Astrocyte of the hippocampus (primary cell): ENCODE data around the gene HP1BP3.
"Not testable (repeated sequence)": the region's sequence is repeated elsewhere in the genome, so short reads cannot be mapped to it uniquely, and the experiment has no call there.

ENCODE experiments used
- DNase-seq: peaks from one replicate; pipeline ENCODE4 v3.0.0; 2011; ENCODE audit warnings: low read depth, low spot score

Gene HP1BP3

GRCh38 chr1:20727746-20728316, 59.3 kb downstream of the HP1BP3 start:
- DNase-seq: no peak

- DNase-seq: no peak
Measured at GRCh38 chr1:20726932-20727745, 60.0 kb downstream of the HP1BP3 start.

DNA sequence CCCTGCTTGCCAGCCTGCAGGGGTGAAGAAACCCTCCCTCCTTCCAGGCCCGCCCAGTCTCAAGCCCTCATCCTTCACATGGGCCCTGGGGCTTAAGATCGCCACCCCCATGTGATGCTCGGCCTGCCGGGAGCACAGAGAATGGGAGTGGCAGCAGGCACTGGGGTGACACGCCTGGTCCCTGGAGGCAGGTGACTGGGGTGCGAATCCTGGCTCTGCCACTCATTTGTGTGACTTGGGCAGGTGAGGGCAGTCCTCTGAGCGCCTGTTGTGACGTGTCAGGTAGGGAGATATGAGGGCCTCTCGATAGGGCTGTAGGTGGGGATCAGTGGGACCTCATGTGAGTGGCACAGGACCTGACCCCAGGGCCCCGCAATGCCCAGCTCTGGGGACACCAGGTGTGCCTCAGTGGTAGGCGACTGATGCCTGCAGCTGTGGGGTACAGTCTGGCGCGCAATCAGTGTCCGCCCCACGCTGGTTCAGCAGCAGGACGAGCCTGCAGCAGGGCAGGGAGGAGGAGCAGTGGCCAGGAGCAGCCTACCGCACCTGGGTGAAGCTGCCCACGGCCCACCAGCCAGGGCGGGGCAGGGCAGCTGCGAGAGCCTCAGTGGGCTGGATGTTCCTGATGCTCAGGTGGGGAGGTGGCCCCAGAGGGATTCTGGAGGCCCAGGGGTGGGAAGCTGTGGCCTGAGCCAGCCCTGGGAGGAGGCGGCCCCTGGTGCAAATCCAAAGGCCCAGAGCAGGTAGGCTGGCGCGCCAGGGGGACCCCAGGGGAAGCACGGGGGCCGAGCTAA, 60.8 kb downstream of the HP1BP3 start:
- DNase-seq: no peak

- DNase-seq: peak; percentile 55
Measured at GRCh38 chr1:20725189-20726117, 61.7 kb downstream of the HP1BP3 start.

DNA sequence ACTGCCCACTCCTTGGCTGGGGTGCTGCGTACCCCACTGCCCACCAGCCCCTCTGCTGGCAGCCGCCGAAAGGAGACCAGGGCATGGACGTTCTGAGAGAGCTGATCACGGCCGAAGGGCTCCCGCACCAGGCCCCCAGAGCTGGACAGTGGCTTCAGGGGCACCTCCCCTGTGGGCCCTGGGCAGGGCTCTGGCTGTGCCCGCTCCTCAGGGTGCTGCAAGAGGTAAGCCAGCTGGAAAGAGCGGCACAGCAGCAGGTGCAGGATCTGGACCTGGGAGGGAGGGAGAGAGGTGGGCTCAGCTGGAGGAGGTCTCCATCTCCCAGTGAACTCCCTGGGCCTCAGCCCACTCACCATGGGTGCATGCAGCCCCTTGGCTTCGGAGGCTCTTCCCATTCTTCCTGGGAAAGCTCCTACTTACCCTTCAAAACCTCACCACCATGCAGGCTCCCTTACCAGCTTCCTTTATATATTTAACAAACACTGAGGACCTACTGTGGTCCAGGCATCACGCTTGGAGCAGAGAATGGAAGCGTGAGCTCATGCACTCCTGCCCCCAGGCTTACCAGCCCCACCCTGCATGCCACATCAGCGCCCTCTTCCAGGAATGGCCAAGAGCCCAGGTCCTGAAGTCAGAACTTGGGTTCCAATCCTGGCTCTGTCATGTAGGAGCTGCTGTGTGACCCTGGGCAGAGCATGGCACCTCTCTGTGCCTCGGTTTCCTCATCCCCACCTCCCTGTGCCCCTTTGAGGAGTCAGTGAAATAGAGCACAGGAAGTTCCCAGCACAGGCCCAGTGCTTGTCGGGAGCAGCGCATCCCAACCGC, 62.5 kb downstream of the HP1BP3 start:
- no peak for DNase-seq

GRCh38 chr1:20723537-20724363, 63.4 kb downstream of the HP1BP3 start:
- no peak for DNase-seq

- no peak for DNase-seq
Measured at GRCh38 chr1:20723159-20723536, 64.0 kb downstream of the HP1BP3 start.

DNA sequence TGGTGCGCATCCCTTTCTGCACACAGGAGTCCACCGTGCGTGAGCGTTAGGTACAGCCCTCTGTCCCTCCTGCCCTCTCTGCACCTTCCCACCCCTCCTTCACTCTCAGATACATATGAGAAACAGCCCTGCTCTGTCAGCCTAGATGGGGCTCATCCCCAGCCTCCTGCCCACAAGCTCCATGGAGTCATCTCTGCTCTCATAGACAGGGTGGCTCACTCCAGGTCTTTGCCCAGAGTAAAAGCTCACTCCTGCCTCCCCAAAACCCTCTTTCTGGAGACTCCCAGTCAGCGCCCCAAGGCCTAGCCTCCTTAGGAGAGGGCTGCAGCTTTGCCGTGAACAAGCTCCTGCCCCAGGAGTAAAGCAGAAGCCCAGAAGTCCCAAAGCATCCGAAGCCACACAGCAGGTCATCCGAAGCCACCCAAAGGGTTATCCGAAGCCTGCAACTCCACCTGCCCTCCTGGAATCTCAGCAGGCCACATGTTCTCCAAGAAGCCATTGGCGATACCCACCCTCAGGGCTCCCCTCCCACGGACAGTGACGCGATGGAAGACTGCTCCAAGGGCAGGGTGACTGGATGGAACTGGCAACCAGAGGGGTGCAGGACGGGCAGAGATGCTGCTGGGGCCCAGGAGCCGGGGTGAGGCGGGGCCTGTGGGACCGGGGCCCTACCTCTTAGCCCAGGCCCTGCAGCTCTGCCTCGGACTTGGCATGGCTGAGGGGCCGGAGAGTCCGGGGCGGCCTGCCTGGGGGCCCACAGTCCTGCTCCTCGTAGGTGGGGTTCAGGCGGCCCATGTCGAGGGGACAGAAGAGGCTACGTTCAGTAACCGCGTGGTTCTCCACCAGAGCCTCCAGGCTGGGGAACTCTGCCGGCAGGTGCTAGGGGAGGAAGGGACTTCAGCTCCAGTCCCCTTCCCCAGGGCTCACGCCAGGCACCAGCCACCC, 65.7 kb downstream of the HP1BP3 start:
- no peak for DNase-seq

DNA sequence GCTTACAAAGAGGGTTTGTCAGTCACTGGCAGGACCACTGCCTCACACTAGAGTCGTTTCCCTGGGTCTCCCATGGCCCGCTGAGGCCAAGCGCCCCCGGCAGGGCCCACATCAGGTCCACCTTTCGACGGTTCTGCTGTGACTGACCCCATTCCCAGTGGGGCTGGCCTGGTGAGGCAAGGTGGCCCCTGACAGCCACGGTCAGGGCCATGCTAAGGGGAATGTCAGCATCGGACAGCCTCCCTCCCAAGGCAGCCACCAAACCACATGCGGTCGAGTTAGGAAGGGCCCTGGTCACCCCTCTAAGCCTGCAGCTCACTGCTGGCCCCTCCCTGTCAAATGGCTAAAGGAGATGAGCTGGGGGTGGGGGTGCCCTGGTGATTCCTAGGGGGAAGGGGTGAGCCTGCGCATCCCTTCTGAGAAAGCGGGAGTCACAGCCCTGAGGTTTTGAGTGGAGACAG, 66.4 kb downstream of the HP1BP3 start:
- no peak for DNase-seq

DNA sequence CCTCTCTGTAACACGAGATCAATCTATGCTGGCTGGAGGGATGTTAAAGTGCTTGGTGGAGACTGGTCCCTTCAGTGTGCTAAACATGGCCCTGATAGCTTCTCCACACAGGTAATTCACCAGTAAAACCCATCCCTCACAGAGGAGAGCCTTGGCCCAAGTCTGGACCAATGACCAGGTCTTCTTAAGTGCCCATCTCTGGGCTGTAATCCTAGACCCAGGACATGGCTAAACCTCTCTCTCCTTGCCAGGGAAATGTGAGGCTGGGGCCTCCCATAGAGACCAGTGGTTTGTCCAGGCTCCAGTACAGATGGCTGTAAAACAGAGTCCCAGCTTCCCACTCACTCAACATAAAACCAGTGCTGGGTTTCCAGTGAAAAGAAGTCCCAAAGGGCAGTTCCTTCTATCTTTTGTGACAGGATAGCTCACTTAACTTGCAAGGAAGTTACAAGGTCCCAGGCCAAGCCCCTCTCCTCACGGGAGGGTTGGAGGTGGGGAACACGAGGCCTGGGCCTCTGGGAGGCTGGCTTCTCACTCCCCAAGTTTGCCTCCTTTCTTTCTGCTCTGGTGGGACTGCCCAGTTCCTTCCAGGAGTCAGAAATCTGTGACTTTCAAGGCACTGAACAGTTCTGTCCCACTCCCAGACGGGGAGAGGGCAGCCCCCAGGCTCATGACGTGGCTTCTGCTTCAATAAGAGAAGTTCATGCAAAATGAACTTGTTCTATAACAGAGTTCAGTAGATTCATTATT, 67.1 kb downstream of the HP1BP3 start:
- no peak for DNase-seq

- DNase-seq: no peak
Measured at GRCh38 chr1:20719261-20719660, 67.8 kb downstream of the HP1BP3 start.

- not testable (repeated sequence) for DNase-seq
Measured at GRCh38 chr1:20718343-20718882, 68.7 kb downstream of the HP1BP3 start.

DNA sequence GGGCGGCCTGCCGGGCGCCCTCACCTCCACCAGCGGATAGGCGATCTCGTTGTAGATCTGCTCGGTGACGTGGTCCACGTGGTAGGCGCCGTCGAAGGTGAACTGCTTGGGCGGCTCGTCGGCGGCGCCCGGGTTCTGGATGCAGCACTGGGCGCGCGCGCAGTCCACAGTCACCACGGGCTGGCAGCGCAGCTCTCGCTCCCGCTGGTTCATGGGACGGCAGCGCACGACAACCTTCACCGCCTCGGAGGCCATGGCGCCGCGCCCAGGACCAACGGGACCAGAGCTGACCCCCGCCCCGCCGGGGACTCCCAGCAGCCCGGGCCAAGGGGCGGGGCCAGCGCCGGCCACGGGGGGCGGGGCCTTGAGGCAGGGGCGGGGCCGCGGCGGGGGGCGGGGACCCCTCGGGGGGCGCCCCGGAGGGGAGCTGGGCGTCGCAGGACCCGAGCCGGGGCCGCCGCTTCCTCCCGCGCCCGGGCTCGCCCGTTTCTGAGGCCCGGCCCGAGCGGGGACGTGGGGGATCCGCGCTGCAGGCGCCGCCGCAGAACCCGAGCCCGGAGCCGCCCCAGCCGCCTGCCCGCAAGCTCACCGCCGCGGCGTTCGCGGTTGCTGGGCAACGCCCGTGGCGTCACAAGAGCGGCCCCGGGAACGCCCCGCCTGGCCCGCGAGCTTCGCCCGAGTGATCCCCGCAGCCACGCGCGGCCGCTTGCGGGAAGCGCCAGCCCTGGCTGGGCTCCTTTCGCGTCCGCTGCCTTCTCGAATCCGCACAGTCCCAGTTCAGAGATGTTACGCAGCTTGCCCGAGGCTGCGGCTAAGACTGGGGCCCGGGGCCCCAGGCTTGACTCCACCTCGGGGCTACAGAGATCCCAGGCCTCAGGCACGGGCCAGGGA, 69.4 kb downstream of the HP1BP3 start, which contains the start of gene KIF17:
Gene KIF17, minus strand, starts transcription at position 556 of the 891 bp plus-strand sequence. Its CDS starts 301 bp downstream, at position 255.
- peak; percentile 91 for DNase-seq

- no peak for DNase-seq
Measured at GRCh38 chr1:20716232-20716631, 70.9 kb downstream of the HP1BP3 start.

- DNase-seq: no peak
Measured at GRCh38 chr1:20715406-20715805, 71.7 kb downstream of the HP1BP3 start.

DNA sequence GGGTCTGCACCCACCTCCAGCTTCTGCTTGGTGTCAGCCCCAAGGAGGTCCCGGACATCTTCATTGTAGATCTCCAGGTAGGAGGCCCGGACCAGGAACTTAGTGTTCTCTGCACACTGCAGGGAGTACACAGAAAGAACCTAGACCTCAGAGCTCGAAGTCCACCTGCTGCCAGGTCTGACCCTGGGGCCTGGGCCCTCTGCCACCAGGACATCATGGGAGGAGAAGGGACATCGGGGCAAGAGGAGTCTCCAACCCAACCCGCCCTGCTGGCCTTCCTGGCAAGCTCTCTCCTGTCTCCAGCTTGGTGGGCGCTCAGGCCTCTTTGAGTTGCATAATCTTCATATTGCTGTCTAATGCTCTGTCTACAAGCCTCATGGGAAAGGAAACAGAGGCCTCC, 73.7 kb downstream of the HP1BP3 start:
- no peak for DNase-seq
